ENCODE measurements around the gene ARSG.

ARSG gene

DNA sequence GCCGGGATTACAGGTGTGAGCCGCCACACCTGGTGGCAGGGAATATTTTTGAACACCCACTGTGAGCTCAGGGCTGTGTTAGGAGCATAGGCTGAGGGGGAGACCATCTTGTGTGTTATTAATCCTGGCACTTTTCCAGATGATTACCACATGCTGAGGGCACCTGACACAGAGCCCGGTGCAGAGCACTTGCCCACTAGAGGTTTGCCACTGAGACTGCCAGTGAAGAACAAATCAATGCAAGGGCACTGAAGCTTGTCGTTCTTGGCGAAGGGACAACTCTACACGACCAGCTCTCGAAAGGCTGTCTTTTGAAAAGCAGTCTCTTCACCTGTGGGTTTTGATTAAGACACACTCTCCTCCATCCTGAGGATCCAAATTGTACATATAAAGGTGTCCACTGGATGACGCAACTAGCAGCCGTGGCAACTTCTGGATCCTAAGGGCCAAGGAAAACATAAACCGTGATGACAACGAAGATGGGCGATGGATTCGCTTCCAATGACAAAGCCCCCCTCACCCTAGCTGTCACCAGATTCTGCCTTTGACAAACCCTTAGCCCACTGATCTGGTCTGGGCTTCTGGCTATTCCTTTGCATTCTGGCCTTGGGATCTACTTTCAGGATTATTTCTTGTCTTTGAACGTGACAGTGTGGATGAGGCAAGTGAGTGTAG is 137.3 kb downstream of the ARSG start:
- no peak for DNase-seq (ENCODE audit: low read depth, low spot score)

DNA sequence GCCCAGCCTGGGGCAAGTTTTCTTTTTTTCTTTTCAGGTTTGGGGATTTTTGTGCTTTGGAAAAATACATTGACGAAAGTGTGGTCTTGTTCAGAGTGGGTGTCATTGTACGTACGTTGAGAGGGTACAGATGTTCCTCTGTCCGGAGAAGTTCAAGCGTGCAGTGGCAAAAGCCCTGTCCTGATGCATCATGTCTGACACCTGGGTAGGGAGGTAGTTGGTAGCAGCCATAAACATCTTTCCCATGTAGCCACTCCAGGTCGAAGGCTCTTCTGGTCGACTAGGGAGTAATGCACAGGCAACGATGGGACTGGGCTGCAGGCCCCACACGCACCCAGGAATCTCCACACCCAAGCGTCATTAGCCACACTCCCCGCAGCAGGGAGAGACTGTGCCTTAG is 138.6 kb downstream of the ARSG start:
- no peak for DNase-seq (ENCODE audit: low read depth, low spot score)

DNA sequence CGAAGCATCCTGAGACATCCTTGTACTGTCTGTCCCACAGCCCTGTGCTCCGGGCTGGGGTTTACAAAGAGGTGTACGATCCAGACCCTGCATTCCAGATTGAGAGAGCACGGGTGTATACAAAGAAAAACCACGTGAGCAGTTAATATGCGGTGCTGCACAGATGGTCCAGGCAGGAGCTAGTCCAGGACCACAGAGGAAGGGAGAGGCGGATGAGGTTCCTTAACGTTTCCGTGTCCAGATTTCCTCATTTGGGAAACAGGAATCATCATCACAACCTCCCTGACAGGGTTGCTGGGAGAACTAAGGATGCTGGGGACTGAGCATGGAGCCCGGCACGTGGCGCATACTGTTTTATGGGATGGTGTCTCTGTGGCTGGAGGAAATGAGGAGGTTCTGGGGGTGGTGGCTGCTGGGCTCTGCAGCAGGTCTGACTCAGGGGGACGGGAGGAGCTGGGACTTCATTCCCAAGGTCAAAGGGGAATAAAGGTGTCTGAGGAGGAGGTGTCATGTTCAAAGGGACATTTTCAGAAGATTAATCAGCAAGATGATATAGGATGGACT is 139.8 kb downstream of the ARSG start:
- no peak for DNase-seq (ENCODE audit: low read depth, low spot score)

DNA sequence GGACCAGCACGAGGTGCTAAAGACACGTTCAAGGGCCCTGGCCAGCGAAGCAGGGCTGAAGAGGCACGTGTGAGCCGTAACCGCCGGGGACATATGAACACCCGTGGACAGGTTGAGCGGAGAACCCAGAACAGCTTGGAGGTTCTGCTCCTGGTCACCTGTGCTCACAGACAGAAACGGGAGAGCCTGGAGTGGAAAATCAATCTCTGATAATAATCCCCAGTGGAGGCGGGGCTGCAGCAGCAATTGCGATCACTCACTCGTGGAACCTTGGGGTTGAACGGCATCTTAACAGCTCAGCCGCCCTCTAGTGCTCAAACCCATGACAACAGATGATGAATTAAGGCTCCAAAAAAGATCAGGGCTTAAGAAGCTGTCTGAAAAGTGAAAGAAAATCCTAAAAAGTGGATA is 140.4 kb downstream of the ARSG start:
- DNase-seq (ENCODE audit: low read depth, low spot score), result no peak

DNA sequence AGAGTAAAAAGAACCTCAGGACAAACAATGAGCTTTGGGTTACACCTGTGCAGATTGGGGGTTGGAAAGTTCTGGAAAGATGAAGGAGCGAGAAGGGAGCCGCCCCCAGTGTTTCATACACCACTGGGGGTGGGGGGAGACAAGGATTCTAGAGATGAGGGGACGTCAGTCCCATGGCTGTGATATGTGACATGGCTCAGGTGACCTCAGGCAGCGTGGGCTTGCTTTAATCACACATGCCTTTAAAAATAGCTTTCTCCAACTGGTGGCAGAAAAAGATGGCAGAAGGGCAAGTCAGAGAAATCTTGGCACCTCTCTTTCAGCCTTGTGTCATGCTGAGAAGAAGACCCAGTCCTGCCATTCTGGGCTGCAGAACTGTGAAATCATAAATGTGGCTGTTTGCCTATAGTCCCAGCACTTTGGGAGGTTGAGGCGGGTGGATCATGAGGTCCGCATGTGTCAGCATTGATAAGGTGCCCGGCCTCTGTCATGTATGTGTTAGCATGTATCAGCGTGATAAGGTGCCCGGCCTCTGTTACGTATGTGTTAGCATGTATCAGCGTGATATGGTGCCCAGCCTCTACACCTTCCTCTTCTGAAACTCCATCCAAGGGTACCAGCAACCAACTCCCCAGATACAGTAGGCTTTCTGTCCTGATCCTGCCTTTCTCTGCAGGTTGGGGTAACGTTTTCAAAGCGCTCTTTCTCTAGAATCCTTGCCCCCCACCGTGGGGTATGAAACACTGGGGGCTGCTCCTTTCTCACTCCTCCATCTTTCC is 141.0 kb downstream of the ARSG start:
- DNase-seq (ENCODE audit: low read depth, low spot score), result no peak

DNA sequence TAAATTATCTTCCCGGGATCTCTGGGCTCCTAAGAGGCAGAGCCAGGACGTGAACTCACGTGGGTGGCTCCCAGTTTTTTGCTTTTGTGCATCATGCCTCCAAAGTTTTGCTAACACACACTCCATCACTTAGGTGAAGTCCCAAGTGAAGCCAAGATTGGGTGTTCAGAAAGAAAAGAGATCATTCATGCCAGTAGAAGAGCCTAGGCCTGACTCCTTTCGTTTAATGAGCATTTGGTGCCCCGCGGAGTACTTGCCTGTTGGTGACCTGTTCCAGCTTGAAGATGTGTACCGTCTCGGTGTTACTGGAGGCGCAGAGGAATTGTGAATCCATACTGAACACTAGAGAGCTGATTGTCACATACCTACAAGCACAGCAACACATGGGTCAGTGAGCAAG is 141.9 kb downstream of the ARSG start:
- DNase-seq (ENCODE audit: low read depth, low spot score), result no peak

DNA sequence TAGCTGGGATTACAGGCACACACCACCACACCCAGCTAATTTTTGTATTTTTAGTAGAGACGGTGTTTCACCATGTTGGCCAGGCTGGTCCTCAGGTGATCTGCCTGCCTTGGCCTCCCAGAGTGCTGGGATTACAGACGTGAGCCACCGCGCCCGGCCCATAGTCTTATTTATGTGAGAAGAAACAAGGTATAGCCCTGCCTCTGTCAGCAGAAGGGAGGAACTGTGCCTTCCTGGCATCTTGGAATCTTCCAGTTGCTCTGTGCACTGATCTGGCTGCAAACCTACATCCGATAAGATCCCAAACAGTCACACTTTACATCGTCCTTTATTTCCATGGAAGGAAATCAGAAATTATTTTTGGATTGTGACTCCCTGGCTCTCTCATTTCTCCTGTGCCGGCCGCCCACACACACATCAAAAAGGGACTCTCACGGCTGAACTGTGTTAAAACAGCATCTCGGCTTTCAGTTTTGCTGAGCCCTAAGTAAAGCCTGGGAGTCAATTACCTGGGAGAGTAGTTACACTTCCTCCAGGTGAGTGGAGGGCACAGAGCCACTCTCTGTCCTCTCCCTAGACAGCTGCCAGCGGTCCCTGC is 142.7 kb downstream of the ARSG start:
- DNase-seq (ENCODE audit: low read depth, low spot score), result no peak

DNA sequence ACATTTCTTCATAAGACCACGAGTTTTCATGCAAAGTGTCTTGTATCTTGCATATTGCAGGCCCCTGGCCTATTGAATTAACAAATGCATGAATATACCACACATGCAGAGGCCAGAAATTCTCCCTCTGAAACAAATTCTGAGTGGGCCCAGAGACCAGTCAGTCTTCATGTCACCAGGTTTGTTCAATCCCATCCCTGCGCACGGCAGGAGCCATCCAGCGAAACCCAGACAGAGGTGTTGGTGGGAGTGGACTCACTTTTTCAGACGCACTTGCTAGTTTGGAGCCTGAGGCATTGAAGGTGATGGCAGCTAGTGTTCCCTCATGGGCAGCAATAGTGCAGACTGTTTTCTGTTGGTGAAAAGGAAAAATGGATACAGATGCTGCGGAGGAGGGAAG is 144.1 kb downstream of the ARSG start:
- no peak for DNase-seq (ENCODE audit: low read depth, low spot score)

DNA sequence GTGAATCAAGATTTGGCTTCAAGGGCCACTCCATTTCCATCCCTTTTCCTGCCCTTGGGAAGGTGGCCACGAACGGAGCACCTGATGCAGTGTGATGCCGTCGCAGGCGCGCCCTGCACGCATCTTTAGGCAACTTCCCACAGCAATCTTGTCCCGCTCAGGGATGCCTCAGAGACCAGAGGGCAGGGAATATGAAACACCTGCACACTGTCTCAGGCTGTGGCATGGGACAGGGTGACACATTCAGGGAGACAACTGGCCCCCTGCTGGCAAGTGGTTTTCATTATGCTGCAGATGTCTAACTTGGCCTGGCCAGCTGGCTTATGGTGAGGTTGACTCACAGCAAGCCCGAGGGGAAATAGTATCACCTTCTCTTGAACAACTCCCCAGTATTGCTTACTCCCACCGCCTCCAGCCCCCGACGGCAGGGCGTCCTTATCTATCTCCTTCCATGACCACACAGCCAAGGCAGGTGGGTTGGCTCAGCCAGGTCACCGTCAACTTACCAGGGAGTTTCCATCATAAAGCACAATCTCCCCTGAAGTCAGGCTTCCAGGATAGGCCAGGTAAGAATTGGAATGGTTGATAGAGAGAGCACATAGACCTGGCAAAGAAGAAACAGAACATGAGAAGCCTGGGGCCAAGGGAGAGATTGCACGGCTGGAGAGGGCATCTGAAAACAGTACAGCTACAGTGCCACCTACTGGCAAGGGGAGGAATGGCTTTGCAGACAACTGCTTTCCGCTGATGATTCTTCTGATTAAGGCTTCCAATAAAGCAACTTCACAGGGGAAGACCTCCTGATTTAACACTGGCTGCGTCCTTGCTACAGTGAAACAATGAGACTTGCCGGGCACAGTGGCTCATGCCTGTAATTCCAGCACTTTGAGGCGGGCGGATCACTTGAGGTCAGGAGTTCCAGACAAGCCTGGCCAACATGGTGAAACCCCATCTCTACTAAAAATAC is 144.9 kb downstream of the ARSG start:
- DNase-seq (ENCODE audit: low read depth, low spot score), result peak; percentile 88

DNA sequence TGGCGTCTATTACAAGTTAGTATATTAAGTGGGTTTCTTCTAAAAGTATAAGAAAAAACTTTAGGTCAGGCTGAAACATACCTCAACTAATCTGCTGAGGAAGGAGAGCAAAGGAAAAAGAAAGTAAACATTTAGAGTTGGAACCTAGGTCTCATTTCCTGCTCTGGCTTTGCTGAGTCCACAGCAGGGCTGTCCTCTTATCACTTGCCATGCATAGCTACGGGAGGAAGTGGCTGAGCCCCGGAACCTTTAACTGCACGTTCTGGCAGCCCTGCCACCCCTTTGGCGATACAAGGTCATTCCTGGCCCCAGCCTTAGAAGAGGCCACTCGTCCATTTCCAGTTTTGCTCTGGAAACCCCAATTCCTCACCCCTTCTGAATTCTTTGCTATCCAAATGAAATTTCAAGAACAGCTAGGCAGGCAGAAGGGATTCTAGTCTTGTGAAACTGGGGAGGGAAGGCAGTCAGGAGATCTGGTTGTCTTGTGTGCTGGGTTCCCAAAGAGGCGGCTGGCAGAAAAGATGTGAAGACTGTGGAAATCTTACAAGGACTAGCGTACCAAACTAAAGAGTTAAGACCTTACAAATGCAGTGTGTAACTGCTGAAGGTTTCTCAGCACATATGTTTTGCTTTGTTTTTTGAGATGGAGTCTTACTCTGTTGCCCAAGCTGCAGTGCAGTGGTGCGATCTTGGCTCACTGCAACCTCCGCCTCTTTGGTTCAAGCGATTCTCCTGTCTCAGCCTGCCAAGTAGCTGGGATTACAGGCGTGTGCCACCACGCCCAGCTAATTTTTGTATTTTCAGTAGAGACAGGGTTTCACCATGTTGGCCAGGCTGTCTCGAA is 146.9 kb downstream of the ARSG start:
- DNase-seq (ENCODE audit: low read depth, low spot score), result no peak

DNA sequence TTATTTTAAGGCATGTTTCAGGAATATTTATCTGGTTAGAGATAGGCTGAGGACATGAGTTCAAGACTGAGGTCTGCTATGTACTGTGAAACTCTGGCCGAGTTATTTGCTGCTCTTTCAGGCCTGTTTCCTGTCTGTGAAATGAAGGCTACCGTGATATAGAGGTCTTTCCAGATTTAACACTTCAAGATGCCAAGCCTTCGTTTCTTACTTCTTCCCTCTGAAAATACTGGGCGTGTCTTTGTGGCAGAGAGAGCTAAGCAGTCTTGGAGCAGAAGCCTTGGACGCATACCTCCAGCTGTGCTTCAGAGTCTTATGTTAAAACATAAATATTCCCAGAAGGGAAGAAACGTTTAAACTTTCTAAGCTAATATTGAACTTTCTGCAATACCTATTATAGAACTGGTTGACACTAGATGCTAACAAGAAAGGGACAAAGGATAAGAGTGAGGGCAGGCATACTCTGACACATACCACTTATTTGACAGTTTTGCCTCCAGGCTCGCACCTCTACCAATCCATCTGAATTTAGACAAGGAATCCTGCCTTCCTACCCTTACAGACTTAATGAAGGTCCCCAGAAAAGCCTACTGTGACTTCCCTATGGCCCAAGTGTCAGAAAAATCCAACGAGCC is 148.5 kb downstream of the ARSG start:
- DNase-seq (ENCODE audit: low read depth, low spot score), result no peak

DNA sequence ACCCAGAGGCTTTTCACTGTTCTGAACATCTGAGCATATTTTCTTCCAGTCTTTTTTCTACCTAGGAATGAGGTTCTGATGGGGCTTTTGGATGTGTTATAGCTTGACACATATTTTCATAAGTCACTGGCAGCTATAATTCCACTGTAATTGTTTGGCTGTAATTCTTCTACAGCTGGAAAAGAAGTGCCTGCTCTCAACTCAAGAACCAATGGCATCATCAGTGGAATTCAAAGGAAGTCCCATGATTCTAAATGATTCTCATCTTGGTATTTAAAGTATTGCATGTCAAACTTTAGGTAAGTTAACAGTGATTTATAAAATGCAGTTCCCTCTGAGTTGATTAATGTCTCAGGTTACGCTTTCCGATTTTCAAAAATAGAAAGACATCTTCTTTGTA is 149.2 kb downstream of the ARSG start:
- no peak for DNase-seq (ENCODE audit: low read depth, low spot score)

DNA sequence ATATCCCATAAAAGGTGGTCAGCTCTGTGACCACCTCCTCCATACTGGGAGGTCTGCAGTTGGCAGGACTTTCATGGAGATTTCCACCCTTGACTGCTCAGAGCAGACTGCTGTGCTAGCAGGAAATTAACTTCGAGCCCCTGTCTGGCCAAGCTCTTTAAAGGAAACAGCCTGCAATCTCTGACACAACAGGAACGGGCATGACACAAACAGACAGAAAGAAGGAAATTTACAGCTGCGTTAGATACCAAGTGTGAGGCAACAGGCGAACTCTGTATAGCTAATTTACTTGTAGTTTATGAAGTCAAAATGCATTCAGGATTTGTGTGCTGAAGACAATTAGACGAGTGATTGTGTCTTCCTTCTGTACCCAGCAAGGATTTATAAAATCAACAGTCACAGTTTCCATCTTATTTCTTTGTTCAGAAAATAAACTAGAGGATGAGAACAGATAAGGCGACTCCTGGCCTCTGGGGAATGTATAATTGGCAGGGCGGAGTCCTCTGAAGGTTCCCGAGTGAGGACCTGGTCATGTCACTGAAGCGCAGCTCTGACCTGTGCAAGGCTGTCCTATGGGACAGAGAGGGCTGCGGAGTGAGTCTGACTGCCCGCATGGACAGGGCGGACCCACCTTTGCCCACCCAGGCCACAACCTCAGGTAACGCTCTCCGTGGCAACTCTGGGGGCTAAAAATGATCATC is 149.9 kb downstream of the ARSG start:
- no peak for DNase-seq (ENCODE audit: low read depth, low spot score)

DNA sequence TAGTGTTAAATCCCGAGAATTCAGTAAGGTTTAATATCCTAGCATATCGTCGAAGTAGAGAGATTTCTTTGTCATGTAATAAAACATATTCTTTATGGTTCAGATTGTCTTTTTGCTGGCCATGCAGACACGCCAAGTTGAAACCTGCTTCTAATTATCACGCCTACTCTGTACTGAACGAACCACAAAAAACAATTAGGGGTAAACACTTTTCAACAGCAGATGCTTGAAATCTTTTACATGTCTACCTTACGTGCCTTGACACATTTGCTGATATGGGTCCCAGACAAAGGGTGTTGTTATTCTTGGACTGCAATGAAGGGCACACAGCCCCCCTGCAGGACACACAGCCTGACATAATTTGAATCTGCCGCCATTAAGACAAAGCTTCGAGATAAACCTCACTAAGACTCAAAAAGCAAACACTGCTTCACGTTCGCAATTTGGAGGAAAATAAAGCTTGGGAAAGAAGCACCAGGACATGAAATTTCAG is 152.7 kb downstream of the ARSG start:
- no peak for DNase-seq (ENCODE audit: low read depth, low spot score)

DNA sequence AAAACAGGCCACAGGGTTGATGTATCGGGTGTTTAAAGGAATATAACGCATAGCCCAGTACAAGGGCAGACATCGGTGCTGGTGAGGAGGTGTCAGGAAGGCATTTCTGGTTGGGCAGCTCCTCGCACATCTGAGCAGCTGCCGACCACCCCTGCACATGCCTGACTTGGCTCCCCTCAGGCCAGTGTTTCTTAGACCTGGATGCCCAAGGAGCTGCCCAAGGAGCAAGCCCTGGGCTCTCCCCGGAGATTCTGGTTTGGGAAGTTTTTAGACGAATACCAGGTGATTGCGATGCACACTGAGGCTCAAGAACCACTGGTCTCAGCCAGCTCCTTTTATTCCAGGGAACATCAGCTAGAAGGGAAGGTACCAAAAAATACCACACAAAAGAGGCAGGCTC is 154.4 kb downstream of the ARSG start:
- peak; percentile 51 for DNase-seq (ENCODE audit: low read depth, low spot score)

DNA sequence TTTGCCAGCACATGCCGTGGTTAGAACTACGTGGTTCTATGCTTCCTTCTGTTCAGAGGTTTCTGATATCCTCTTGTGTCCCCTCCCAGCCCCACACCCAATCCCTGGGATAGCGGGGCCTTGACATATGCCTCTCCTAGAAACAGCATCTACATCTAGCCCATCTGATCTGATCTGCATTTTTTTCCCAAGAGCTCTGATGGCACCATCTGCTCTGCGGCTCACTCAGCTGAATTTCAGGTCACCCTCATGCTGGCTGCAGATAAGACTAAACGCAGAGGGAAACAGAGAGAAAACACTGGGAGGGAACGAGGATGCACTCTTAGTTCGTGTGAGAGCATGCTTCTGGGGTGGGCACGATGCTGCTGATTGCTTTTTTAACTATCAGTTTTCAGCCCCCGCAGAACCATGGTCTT is 155.3 kb downstream of the ARSG start:
- no peak for DNase-seq (ENCODE audit: low read depth, low spot score)

DNA sequence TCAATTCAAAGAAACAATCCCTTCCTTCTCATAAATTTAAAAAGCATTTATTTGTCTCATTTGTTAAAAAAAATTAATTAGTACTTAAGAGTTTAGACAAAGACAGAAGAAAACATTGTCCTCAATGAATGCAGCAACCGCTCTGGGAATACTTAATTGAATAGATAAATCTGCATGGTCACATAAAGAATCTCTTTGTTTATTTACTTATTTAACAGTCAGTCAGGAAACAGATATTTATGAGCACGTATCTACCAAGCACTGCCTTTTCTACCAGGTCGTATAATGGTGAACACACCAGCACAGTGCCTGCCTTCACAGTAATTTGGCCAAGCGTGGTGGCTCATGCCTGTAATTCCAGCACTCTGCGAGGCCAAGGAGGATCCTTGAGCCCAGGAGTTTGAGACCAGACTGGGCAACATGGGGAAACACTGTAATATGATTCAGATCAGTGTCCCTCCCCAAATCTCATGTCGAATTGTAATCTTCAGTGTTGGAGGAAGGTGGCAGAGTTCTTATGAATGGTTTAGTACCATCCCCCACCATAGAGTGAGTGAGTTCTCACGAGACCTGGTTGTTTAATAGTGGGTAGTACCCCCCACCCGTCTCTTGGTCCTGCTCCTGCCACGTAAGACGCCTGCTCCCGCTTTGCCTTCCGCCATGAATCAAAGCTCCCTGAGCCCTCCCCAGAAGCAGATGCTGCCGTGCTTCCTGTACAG is 157.9 kb downstream of the ARSG start:
- no peak for DNase-seq (ENCODE audit: low read depth, low spot score)

DNA sequence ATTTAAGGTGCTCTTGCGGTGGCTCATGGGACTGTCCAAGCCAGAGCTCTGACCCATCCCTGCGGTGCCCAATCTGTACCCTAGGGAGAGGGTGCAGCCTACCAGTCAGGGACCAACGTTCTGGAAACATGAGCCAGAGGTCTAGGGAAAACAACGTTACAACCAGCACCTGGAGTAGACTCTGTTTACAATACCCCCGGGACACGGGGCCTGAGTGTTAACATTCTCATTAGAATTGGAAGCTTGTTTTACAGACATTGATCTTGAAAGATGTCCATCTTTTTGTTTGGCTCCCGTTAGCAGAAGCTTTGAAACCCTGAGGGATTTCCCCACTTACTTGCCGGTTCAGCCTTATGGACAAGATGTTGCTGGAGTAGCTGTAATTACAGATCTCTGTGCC is 159.1 kb downstream of the ARSG start:
- no peak for DNase-seq (ENCODE audit: low read depth, low spot score)

DNA sequence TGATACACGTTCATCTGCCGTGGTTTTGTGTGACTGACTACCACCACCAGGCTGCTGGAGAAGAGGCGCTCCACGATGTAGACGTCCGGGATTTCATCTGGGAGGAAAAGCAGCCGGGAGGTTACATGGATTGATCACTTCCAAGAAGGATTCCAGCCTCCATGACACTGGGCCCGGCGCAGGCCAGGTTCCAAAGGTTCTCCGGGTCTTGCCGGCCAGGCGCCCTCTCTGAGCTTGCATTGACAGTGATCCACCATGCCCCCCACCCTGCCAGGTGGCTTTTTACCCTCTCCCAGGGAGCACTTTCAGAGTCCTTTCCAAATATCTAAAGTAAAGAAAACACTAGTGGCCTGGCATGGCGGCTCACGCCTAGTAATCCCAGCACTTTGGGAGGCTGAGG is 159.5 kb downstream of the ARSG start:
- DNase-seq (ENCODE audit: low read depth, low spot score), result no peak
